HEK293T (cell line): ENCODE results near the gene MAP2K3.
"Not testable (repeated sequence)": the region's sequence is repeated elsewhere in the genome, so short reads cannot be mapped to it uniquely, and the experiment has no call there.

Source experiments
- ELF4 ChIP-seq: fragments of 450-650 bp; IDR thresholded peaks from 2 replicates; pipeline ENCODE4 v1.6.1; 2017; ENCODE audit warnings: antibody characterized with exemption
- FOXK2 ChIP-seq: fragments of 450-650 bp; IDR thresholded peaks from 2 replicates; pipeline ENCODE4 v1.6.1; 2016; ENCODE audit warnings: mild to moderate bottlenecking
- FOXM1 ChIP-seq: fragments of 450-650 bp; IDR thresholded peaks from 2 replicates; pipeline ENCODE4 v1.6.1; 2017; ENCODE audit warnings: mild to moderate bottlenecking, borderline replicate concordance
- HDGF ChIP-seq: fragments of 450-650 bp; IDR thresholded peaks from 2 replicates; pipeline ENCODE4 v1.6.1; 2017; ENCODE audit warnings: antibody characterized with exemption, borderline replicate concordance
- L3MBTL2 ChIP-seq: fragments of 450-650 bp; conservative IDR thresholded peaks from 2 replicates; pipeline ENCODE4 v1.6.1; 2016; ENCODE audit warnings: mild to moderate bottlenecking
- NFRKB ChIP-seq: fragments of 450-650 bp; IDR thresholded peaks from 2 replicates; pipeline ENCODE4 v1.6.1; 2016; ENCODE audit warnings: mild to moderate bottlenecking, moderate library complexity
- SP1 ChIP-seq: fragments of 450-650 bp; IDR thresholded peaks from 2 replicates; pipeline ENCODE4 v1.6.1; 2017
- ZNF384 ChIP-seq: fragments of 450-650 bp; IDR thresholded peaks from 2 replicates; pipeline ENCODE4 v1.6.1; 2016
- TF ChIP-seq, protein P1 (sequence below): fragments of 450-650 bp; IDR thresholded peaks from 2 replicates; pipeline ENCODE4 v1.6.1; 2016

DNA sequence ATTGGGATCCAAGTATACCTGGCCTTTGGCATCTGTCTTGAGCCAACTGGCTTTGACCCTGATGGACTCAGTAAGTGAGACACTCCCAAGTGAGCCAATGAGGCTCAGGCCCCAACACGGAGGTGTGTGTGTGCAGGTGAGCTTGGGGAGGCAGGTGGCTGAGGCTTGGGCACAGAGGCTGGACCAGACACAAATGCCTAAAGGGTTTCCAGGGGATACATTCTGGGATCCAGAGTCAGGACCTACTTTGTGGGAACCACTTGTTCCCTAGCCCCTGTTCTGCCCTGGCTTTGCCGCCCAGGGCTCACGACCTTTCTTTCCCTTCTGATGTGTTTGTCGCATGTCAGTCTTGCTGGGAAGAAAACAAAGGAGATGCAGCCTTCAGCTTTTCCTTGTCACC, 56.8 kb downstream of the MAP2K3 start:
- not testable (repeated sequence) for TF ChIP-seq ZNF384, HDGF, SP1, FOXK2, FOXM1, ELF4, L3MBTL2, NFRKB
- TF ChIP-seq, protein P1, sequence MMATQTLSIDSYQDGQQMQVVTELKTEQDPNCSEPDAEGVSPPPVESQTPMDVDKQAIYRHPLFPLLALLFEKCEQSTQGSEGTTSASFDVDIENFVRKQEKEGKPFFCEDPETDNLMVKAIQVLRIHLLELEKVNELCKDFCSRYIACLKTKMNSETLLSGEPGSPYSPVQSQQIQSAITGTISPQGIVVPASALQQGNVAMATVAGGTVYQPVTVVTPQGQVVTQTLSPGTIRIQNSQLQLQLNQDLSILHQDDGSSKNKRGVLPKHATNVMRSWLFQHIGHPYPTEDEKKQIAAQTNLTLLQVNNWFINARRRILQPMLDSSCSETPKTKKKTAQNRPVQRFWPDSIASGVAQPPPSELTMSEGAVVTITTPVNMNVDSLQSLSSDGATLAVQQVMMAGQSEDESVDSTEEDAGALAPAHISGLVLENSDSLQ: not testable (repeated sequence)
